SKM-1 (cell line): Measurements from ENCODE around the gene TSPAN7.

Source experiments
- DNase-seq: peaks from one replicate; lab custom pipeline; 2025; ENCODE audit not compliant: unreplicated experiment; lab: John Stamatoyannopoulos, UW

TSPAN7 gene

GRCh38 chrX:38678821-38679220 lies 117.5 kb downstream of the TSPAN7 start:
- peak; percentile 7 for DNase-seq

- DNase-seq, result no peak
Observed at GRCh38 chrX:38679695-38680094, 118.4 kb downstream of the TSPAN7 start.

GRCh38 chrX:38682095-38682494 lies 120.8 kb downstream of the TSPAN7 start:
- DNase-seq, result no peak

DNA sequence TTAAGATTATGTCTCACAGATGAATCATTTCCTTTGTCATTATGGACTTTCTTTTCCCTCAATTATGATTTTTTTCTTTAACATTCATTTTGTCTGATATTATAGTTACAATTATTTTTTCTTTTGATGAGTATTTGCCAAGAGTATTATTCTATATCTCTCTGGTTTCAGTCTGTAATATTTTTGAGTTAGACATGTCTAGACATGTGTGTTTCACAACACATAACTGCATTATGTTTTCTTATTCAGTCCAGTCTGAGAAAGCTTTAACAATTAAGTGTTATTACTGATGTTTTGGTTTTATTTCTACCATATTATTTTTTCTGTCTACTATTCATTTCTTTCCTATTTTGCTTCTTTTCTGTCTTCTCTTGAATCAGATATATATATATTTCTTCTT lies 131.6 kb downstream of the TSPAN7 start:
- DNase-seq, result no peak

- DNase-seq, result no peak
Observed at GRCh38 chrX:38694394-38694793, 133.1 kb downstream of the TSPAN7 start.

- DNase-seq, result no peak
Observed at GRCh38 chrX:38697461-38697860, 136.1 kb downstream of the TSPAN7 start.

DNA sequence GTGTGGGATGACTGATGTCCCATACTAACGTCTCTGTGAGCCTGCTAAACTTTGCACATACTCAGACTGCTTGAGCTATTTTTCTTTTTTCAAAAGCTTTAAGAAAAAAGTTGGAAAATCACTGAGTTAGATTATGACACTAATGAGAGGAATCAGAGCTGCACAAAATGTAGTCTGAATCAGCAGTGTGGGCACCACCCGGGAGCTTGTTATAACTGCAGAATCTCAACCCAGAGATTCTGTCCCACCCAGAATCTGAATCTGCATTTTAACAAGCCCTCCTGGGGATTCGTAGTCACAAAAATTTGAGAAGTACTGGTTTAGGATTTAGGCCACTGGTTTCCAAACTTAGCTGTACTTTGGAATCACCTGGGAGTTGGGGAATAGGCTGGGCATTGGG lies 137.8 kb downstream of the TSPAN7 start:
- DNase-seq, result no peak

GRCh38 chrX:38699696-38700095 lies 138.4 kb downstream of the TSPAN7 start:
- no peak for DNase-seq

GRCh38 chrX:38701073-38701472 lies 139.7 kb downstream of the TSPAN7 start:
- DNase-seq, result no peak

DNA sequence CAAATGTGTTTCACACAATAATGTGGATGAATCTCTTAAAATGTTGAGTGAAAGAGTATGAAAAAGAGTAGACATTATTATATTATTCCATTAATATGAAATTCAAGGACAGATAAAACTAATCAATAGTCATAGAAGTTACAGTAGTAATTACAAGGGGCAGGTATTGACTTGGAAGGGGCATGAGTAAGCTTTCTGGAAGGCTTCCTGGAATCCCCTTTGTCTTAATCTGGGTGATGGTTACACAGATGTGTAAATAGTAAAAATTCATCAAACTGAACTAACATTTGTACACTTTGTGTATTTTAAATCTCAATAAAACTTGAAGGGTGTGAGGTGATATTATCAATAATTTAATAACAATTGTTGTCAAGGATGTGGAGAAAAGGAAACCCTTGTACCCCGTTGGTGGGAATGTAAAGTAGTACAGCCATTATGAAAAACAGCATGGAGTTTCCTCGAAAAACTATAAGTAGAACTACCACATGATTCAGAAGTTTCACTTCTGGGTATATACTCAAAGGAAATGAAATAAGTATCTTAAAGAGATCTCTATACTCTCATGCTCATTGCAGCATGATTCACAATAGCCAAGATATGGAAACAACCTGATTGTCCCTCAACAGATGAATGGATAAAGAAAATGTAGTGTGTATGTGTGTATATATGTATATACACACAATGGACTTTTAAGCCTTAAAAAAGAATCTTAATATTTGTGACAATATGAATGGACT lies 143.0 kb downstream of the TSPAN7 start:
- DNase-seq, result no peak

GRCh38 chrX:38717871-38718270 lies 156.5 kb downstream of the TSPAN7 start:
- no peak for DNase-seq

DNA sequence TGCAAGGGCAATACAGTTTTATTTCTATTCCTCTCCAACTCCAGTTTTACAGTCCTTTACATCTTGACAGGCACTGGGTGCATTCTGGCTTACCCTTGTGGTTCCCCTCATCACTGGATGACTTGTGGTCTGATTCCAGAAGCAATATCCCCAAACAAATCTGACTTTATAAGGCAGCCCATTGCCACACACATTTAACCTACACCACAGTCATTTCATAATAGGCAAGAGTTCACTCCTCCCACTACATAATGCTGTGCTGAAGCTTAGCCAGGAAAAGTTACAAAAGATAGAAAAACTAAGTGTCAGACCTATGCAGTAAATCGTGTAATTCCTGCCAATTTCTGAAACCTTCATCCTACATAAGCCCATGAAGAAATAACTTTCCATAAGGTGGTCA lies 157.0 kb downstream of the TSPAN7 start:
- no peak for DNase-seq

GRCh38 chrX:38726612-38727011 lies 165.3 kb downstream of the TSPAN7 start:
- DNase-seq, result no peak

- no peak for DNase-seq
Observed at GRCh38 chrX:38727668-38728067, 166.3 kb downstream of the TSPAN7 start.

GRCh38 chrX:38732866-38733265 lies 171.5 kb downstream of the TSPAN7 start:
- DNase-seq, result no peak
